ENCODE measurements around the gene NEBL.

GRCh38 chr10:20892796-20893195, 4.3 kb downstream of the NEBL start:
- TF ChIP-seq EZH2 (IDR thresholded peaks at IDR 0.05; ENCODE audit: borderline replicate concordance, low read depth, low read length, poor library complexity, severe bottlenecking) (no peak), CTCF (conservative IDR thresholded peaks at IDR 0.05; ENCODE audit: low read depth, low read length) (no peak)

Data from A673 (cell line).